GM21515 (cell line): Measurements from ENCODE around the gene SPATA13.

Source experiments
- ATAC-seq: cut with Tn5 transposase; IDR thresholded peaks from one replicate; pipeline ENCODE4 v1.9.1; 2021; ENCODE audit not compliant: unreplicated experiment

The SPATA13 gene

DNA sequence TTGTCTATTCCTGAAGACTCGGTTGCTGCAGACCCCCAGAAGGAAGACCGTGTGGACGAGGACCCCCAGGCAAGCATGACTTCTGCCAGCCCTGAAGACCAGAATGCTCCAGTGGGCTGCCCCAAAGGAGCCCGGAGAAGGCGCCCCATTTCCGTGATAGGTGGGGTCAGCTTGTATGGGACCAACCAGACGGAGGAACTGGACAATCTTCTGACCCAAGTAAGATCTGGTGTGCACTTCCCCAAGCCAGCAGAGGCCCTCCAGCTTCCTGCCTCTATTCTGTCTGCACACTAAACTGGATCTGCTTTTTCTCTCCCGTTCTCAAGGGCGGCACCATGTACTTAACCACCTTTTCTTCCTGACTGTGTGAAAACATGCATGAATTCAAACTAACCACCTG lies 89.1 kb downstream of the SPATA13 start:
- ATAC-seq = no peak

DNA sequence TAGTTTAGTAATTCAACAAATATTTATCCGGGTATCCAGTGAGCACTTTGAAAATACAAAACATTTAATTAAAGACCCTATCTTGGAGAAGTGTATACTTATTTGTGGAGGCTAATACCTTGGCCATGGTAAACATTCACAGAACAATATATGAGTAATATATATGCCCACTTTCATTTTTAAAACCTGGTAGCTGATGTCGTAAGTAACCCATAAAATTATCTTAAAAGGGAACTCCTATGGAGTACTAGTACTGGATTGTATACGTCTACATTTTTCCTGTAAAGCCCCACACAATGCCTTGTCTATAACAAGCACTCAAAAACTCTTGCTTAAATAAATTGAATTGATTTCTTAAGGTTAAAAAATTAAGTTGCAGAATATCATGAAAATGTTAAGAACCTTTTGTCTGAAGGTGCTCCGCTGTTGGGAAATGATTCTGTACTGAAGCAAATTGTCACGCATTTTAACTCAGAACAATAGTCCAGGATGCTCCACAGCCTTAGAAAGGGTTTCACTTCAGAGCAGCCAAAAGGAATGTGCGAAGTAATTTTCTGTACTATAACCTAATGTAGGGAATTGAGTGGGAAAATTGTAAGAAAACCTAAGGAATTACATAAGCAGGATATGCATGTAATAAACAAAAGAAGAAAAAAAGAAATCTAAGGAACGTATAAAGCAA lies 90.0 kb downstream of the SPATA13 start:
- no peak for ATAC-seq

DNA sequence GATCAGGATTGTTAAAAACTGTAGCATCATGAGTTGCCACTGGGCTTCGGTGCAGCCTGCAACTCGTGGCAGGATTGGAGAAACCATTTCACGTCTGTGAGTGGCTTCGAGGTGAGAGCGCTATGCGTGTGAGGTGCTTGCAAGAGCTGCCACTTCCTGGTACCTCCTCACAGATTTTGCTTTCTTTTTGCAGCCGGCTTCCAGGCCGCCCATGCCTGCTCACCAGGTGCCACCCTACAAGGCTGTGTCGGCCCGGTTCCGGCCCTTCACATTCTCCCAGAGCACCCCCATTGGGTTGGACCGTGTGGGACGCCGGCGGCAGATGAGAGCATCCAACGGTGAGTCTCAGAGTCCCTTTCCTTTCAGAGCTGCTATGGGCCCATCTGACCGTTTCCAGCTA lies 91.0 kb downstream of the SPATA13 start:
- no peak for ATAC-seq

DNA sequence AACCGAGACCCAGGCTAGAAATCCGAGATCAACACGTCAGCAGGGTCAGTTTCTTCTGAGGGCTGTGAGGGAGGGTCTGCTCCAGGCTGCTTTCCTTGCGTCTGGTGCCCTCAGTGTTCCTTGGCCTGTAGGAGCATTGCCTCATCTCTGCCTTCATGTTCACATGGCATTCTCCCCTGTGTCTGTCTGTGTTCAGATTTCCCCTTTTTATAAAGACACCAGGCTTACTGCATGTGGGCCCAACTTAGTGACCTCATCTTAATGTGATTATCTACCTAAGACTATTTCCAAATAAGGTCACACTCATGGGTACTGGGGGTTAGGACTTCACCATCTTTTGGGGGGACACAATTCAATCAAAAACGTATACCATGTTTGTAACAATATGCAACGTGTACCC lies 91.6 kb downstream of the SPATA13 start:
- no peak for ATAC-seq

DNA sequence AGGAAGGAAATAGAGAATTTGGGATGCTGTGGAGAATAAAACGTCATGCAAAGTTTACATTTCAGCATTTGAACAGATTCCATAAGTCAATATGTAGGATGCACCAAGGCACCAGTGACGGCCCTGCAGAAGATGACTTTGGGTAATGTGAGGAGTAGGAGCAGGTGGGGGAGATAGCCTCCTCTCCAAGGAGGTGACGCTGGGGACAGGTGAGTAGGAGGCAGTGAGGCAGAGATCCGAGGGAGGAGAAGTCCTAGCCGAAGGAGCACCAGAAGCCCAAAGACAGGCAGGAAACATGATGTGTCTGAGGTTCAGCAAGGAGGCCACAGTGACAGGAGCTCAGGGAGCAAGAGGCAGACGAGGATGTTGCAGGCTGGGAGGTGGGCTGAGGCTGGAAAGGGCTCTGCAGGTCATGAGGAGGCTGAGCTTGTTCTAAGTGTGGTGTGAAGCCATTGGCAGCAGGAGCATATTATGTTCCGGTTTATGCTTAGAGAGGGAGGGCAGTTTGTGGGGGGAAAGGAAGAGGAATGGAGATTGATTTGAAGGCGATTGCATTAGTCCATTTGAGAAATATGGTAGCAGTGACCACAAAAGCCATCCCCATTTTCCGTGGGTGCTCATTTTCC lies 93.1 kb downstream of the SPATA13 start:
- no peak for ATAC-seq

DNA sequence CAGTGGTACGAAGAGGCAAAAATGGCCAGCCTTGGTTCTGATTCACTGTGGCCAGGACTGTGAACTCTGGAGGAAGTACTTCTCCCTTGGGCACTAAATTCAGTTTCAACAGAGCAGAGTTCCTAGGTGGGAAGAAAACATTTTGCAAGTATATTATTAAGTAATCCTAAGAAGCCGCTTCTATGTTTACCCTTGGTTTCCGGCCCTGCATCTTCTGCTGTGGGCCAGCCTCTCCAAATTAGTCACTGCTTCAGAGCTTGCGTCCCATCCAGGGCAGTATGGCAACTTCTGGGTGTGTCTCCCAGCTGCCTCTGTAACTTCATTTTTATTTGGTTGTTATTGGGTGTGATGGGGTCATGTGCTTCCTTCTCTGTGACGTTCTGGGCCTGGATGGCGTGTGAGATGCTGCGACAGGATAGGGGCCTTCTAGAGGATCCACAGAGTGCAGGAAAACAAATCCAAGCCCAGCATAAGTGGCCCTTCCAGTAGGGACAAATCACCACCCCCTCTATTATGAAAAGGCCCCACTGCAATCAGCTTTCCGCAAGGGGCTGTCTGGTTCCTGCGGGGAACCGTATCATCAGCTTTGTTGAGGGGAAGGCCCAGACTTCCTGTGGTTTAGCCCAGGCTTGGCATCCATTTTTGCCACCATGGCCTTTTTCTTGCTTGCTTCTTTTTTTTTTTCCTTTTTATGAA lies 93.8 kb downstream of the SPATA13 start:
- no peak for ATAC-seq

DNA sequence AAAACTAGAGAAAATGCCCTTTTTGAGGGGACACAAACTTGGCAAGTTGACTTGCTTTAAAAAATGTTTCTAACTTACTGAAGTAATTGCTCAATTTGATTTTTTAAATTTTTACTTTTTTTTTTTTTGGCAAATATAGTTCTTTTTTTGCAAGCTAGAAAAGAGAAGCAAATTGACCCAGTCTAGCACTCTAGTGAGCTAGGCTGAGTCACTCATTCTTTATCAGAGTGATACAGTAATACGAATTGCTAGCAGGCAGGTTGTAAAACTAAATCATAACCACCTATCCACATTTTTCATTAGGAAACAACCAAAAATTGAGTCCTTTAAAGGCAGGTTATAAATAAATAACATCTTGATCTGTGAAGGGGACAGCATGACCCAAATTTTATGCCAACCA lies 97.0 kb downstream of the SPATA13 start:
- ATAC-seq = no peak

DNA sequence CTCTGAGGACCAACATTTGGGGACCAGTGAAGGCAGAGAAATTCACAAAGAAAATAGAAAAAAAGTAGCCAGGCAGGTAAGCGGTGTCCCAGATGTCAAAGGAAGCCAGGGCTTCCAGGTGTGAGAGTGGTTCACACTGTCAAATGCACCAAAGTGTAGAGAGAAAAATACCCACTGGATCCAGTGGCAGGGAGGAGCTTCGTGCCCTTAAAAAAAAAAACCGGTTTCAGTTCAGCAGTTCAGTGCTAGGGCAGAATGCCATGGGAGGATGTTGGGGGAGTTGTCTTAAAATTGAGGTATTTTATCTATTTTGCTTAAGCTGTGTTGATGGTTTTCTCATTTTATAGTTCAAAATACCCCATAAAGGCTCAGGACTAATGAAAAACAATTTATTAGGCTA lies 101.0 kb downstream of the SPATA13 start:
- no peak for ATAC-seq

DNA sequence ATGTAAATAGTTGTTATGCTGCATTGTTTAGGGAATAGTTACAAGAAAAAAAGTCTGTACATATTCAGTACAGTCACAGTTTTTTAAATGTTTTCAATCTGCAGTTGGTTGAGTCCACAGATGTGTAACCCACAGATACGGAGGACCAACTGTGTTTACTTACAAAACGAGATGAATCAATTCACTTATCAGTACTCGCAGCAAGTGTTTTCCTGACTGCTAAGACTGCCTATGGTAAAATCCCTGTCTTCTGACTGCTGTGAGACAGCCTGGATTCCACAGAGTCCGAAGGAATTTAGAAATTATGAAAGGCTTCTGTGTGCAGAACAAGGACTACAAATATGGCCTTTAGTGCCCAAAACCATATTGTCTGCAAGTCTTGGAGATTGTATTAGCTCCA lies 103.1 kb downstream of the SPATA13 start:
- no peak for ATAC-seq

DNA sequence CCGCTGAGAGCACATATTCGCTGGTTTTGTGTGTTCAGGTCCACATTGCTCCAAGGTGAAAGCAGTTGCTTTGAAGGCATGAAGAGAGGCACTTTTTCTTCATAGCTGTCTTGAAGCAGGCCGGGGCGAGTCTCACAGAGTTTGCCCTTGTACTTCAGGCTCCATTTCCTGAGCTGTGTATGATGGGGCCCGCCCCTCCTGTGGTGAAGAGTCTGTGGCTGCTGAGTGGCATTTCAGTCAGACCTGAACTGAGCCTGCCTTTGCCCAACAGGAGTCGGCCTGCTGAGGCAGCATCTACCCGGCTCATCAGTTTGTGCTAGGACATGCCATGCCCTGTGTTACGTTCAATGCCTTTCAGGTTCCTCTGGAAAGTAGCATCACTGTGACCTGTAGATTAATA lies 104.5 kb downstream of the SPATA13 start:
- no peak for ATAC-seq

DNA sequence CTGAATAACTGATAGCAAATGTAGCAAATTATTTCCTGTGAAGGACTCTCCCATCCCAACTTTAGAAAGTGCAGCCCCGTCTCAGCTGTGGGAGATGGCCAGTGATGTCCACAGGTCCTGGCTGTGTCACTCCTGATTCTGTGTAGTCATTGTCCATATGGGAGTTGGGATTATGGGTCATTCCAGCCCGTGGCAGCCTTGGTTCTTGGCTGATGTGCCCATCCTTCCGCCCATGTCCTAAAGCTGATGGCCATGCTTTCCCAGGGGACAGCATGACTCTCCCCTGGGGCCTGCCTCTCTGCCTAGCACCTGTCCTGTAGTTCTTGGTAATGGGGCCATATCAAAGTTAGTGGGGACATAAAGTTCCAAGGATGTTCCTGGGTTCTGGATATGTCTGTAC lies 104.9 kb downstream of the SPATA13 start:
- ATAC-seq = no peak

DNA sequence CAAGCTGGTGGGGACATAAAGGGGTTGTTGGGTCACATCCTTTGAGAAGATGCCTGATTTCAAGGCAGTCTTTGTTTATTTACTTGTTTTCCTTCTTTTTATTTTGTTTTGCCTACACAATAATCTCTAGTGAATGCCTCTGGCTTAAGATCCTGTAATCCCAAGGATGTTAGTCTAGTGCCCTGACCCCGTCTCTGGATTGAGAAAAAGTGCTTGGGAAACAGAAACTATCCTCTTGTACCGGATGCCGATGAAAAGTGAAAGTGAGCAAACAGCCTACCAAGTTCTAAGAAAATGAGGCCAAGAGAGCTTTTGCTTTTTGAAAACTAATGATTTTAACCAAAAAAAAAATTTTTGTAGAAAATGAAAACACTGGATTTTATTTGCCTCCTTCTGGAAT lies 106.8 kb downstream of the SPATA13 start:
- no peak for ATAC-seq

DNA sequence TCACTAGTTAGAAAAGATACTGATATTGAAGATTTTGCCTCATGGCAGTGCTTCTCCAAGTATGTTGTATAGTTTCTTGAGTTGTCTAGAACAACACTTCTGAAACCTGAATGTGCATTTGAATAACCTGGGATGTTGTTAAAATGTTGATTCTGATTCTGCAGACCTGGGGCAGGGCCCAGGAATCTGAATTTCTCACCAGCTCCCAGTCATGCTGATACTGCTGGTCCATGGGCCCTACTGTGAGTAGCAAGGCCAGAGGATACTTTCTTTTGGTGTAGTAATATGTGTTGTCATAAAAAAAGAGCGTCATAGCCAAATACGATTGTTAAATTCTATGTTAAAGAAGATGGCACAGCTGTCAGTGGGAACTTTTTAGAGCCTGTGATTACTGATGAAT lies 107.3 kb downstream of the SPATA13 start:
- ATAC-seq = no peak

DNA sequence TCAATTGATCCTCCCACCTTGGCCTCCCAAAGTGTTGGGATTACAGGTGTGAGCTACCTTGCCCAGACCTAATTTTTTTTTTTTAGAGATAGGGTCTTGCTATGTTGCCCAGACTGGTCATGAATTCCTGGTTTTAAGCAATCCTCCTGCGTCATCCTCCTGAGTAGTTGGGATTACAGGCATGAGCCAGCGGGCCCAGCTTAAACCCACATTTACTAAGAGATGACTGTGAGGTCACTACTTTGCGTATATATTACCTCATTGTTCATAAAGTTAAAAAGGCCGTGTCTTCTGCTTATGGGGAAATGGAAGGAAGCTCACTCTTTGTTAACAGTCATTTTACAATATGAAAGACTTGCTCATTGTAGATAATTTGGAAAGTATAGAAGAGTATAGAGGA lies 109.3 kb downstream of the SPATA13 start:
- ATAC-seq = no peak

DNA sequence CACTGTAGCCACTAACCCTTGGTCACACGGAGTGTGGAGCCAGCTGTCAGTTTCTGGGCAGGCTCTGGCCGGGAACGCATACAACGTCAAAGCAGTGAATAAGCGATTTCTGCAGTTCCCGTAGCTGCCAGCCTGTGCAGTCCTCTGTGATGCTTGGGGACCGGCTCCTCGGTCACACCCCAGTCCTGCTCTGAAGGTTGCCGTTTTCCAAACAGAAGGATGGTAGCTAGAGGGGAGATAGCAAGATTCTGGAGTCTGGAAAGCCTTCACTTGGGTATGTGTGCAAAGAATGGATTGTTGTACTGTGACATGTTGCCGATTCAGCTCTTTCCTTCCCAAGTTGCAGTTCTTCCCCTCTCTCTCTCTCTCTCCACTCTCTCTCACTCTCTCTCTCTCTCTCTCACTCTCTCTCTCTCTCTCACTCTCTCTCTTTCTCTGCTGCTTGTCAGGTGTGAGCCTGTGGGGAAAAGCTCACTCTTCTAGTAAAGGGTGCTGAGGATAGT lies 110.2 kb downstream of the SPATA13 start:
- peak; percentile 53 for ATAC-seq

DNA sequence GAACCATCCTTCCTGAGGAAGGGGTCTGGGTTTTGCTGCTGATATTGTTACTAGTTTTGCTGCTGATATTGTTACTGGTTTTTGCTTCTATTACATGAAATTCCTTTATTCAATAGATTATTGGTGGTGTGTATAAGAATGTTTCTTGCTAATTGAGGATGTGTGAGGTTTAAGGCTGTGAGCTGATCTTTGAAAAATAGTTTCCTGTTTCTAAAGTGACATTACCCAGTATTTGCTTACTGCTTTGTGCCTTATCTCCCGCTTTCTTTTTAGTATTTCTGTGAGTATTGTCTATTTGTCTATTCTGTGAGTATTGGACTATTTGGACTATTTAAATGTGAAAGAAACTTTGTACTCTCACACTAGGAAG lies 110.7 kb downstream of the SPATA13 start:
- no peak for ATAC-seq

DNA sequence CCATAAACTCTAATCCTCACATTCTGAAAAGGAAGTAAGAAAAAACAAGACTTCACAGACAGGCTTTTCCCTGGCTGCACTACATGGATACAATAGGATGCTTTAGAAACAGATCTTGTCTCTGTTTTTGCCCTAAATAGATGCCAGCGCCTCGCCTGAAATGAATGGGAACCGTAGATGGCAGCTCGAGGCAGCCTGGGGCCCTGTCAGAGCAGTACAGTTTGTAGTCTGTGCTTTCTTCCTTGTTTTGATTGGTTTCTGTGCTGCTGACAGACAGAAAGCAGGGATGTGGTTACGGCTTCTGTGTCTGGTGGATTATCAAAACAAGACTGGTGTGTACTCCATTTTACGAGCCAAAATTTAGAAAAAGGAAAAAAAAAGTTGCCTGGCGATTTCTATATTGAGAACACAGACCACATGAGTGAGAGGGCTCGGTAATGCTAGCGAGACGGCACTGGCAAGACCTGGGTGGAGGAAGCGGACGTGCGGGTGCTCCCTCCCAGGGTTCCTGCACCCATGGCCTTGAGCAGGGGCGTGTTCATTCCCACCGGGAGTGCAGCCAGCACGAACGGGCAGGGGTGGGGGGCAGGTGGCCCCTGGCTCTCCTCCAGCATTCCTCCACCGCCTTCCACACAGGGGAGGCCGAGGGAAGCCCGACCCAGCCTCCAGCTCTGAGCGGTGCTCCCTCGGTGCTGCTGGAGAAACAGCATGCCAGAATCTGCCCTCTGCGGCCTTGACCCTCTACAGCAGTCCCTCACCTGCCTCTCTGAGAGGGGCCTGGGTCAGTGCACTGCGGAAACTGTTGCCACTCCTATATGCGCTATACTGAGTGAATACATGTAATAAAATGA lies 111.3 kb downstream of the SPATA13 start:
- peak; percentile 50 for ATAC-seq

DNA sequence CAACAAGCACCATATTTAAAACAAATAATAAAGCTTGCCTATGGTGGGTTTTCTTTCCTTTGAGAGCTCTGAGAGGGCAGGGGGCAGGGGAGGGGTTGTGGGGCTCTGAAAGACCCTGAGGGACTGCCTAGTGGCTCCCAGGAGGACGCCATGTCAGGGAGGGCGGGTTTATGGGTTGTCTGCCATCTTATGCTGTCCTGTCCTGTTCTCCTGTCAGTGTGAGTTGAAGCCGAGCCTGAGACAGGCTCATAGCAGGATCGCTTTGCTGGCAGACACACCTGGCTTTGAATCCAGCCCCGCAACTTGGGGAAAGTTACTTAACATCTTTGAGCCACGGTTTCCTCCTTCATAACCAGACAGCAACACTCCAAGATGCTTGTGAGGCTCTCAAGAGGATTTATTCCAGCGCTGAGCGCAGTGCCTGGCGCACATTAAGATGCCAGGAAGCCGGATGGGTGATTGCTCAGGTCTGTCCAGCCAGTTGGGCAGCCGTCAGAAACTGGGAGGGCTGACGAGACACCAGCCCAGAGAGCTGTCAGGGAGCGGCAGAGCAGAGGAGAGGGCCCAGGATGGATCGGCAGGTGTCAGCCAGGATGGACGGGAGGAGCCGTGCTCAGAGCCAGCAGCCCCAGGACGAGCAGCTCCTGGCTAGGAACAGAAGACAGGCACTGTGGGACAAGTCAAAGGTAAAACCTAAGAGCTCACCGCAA lies 112.1 kb downstream of the SPATA13 start:
- no peak for ATAC-seq

DNA sequence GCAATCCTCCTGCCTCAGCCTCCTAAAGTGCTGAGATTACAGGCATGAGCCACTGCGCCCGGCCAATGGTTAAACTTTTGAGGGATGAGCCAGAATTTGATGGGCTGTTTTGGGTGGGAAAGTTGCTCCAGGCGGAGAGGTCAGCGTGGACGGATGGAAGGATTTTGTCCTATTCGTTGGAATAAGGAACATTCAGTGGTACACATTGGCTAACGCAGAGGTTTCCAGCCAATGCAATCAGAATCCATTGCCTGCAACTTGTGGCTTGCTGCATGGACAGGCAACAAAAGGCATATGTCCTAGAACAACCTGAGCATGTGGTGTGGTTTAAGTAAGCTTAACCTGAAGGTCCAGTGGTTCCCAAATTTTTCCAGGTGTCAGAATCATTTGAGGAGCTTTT lies 113.4 kb downstream of the SPATA13 start:
- no peak for ATAC-seq

DNA sequence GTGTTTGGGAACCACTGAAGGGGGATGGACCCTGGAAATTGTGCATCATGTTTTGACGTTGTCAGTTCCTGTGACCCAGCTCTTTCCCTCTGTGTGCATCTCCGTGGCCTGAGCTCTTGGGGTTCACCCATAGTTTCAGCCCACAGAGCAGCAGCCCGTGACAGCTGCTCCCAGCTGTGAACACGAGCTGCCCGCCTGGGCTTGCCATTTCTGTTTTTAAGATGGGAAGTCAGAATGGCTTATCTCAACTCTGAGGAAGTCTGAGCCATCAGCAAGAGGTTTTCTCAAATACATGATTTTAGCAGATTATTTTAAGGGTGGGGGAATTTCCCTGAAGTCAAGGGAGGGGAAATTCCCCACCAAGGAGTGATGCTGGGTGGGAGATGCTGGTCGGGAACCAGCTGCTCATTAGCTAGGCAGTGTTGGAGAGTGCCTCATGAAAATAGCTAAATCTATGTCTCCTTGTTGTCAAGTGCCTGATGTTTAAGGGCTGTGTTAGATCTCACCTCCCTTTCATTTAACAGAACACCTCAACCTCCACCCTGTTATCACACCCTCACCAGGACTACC lies 114.0 kb downstream of the SPATA13 start:
- ATAC-seq = peak; percentile 61
